Natural killer cell treated with Interleukin-12 subunit alpha and Interleukin-12 subunit beta and Interleukin-15 and Interleukin-18, amount 100 ng/mL, for 72 hours (primary cell): ENCODE data around the gene P3H3. TPM values are rescaled to one million over a fixed set of nuclear protein-coding genes. Genes with fewer than 3 reads are reported as not detected.

Experiments used
- ATAC-seq, 2 donors: fragments of 150-1000 bp; cut with Tn5 transposase in 1 of 2; sonication (Bioruptor Pico), chemical (Tn5 transposase) in 1 of 2; 2 replicates each; pipeline ENCODE4 v1.10.0; 2021
- DNase-seq: peaks from one replicate; pipeline ENCODE4 v3.0.0; 2022; ENCODE audit warnings: low spot score
- H3K27ac Mint-ChIP-seq, 2 donors: 1 replicate in 1 of 2; 2 replicates in 1 of 2; pipeline ENCODE4 v1.8.0; 2022; ENCODE audit warnings: mixed read lengths in 2 of 2, mild to moderate bottlenecking in 1 of 2, moderate library complexity in 1 of 2
- H3K27me3 Mint-ChIP-seq, 2 donors: 1 replicate in 1 of 2; 2 replicates in 1 of 2; pipeline ENCODE4 v1.8.0; 2022; ENCODE audit warnings: mixed read lengths in 2 of 2
- H3K36me3 Mint-ChIP-seq: one replicate; pipeline ENCODE4 v1.8.0; 2022; ENCODE audit warnings: mixed read lengths
- H3K4me1 Mint-ChIP-seq, 2 donors: 1 replicate in 1 of 2; 2 replicates in 1 of 2; pipeline ENCODE4 v1.8.0; 2022; ENCODE audit warnings: low read depth in 2 of 2, mixed read lengths in 2 of 2, mild to moderate bottlenecking in 1 of 2
- H3K4me3 Mint-ChIP-seq: one replicate; pipeline ENCODE4 v1.8.0; 2022; ENCODE audit warnings: mixed read lengths
- H3K9me3 Mint-ChIP-seq: 2 replicates; pipeline ENCODE4 v1.8.0; 2022; ENCODE audit warnings: mixed read lengths
- total RNA-seq, 2 donors: library from RNA; stranded (reverse); gene quantifications; one replicate each; pipeline ENCODE4 v1.2.3, GENCODE V29; 2022

Gene P3H3
- total RNA-seq, 2 donors from 2014 or later, result 1.3 TPM; not detected in 1

GRCh38 chr12:6836851-6837250 lies 8.6 kb downstream of the P3H3 start:
- no peaks in the 10 kb centered on the region for H3K9me3 Mint-ChIP-seq
- H3K27ac Mint-ChIP-seq, result no peak overlapping the region
- no peak for DNase-seq
- ATAC-seq, result no peak
- H3K36me3 Mint-ChIP-seq, result no peaks in the 10 kb centered on the region
- H3K27me3 Mint-ChIP-seq, result peaks cover 2 to 4% of the 10 kb centered on the region in 2 donors
- H3K4me3 Mint-ChIP-seq, result no peak overlapping the region
- peaks cover 3 to 4% of the 10 kb centered on the region in 2 donors for H3K4me1 Mint-ChIP-seq

- peaks cover 3 to 4% of the 10 kb centered on the region in 2 donors for H3K4me1 Mint-ChIP-seq
- H3K27ac Mint-ChIP-seq, result no peak overlapping the region
- H3K36me3 Mint-ChIP-seq, result no peaks in the 10 kb centered on the region
- DNase-seq (no peak), ATAC-seq (no peak)
- H3K4me3 Mint-ChIP-seq, result no peak overlapping the region
- H3K9me3 Mint-ChIP-seq, result no peaks in the 10 kb centered on the region
- H3K27me3 Mint-ChIP-seq, result no peaks in the 10 kb centered on the region
Observed at GRCh38 chr12:6837370-6838060, 9.3 kb downstream of the P3H3 start.

- no peaks in the 10 kb centered on the region for H3K27me3 Mint-ChIP-seq
- no peaks in the 10 kb centered on the region for H3K36me3 Mint-ChIP-seq
- DNase-seq, result no peak
- ATAC-seq, result no peak
- H3K9me3 Mint-ChIP-seq, result no peaks in the 10 kb centered on the region
- peaks cover 3 to 4% of the 10 kb centered on the region in 2 donors for H3K4me1 Mint-ChIP-seq
- no peak overlapping the region for H3K4me3 Mint-ChIP-seq
- H3K27ac Mint-ChIP-seq, result no peak overlapping the region
Observed at GRCh38 chr12:6838854-6839253, 10.6 kb downstream of the P3H3 start.

- Mint-ChIP-seq H3K9me3 (no peaks in the 10 kb centered on the region), H3K36me3 (no peaks in the 10 kb centered on the region), H3K4me3 (no peak overlapping the region), H3K4me1 (peaks cover 3 to 4% of the 10 kb centered on the region in 2 donors), H3K27ac (no peak overlapping the region), H3K27me3 (no peaks in the 10 kb centered on the region)
- no peak for ATAC-seq
- DNase-seq, result no peak
Observed at GRCh38 chr12:6839482-6840201, 11.4 kb downstream of the P3H3 start.

- no peak overlapping the region for H3K27ac Mint-ChIP-seq
- DNase-seq, result no peak
- peaks cover 3 to 4% of the 10 kb centered on the region in 2 donors for H3K4me1 Mint-ChIP-seq
- no peaks in the 10 kb centered on the region for H3K27me3 Mint-ChIP-seq
- no peak for ATAC-seq
- H3K36me3 Mint-ChIP-seq, result no peaks in the 10 kb centered on the region
- no peaks in the 10 kb centered on the region for H3K9me3 Mint-ChIP-seq
- no peak overlapping the region for H3K4me3 Mint-ChIP-seq
Observed at GRCh38 chr12:6840330-6840729, 12.1 kb downstream of the P3H3 start.

- Mint-ChIP-seq H3K9me3 (no peaks in the 10 kb centered on the region), H3K36me3 (no peaks in the 10 kb centered on the region), H3K27ac (no peak within 1 kb of the TSS), H3K4me3 (no peak within 1 kb of the TSS), H3K27me3 (no peaks in the 10 kb centered on the region), H3K4me1 (no peaks in the 10 kb centered on the region)
- no peak for ATAC-seq
- DNase-seq, result no peak
Observed at GRCh38 chr12:6840761-6841515, 12.7 kb downstream of the P3H3 start, which contains the start of gene GNB3. GNB3 (plus strand) TSS chr12:6840925; CDS start chr12:6841288, 363 bp downstream.

- Mint-ChIP-seq H3K4me1 (no peaks in the 10 kb centered on the region), H3K27me3 (no peaks in the 10 kb centered on the region), H3K9me3 (no peaks in the 10 kb centered on the region), H3K36me3 (no peaks in the 10 kb centered on the region), H3K27ac (no peak overlapping the region), H3K4me3 (no peak overlapping the region)
- ATAC-seq (no peak), DNase-seq (no peak)
Observed at GRCh38 chr12:6842075-6842474, 13.9 kb downstream of the P3H3 start.

GRCh38 chr12:6843118-6843902 lies 15.1 kb downstream of the P3H3 start:
- Mint-ChIP-seq H3K4me1 (no peaks in the 10 kb centered on the region), H3K36me3 (no peaks in the 10 kb centered on the region), H3K27ac (no peak overlapping the region), H3K9me3 (no peaks in the 10 kb centered on the region), H3K27me3 (no peaks in the 10 kb centered on the region), H3K4me3 (no peak overlapping the region)
- DNase-seq, result no peak
- peak in 1 of 2 donors; percentile 21 for ATAC-seq

GRCh38 chr12:6845395-6845794 lies 17.2 kb downstream of the P3H3 start:
- ATAC-seq (no peak), DNase-seq (no peak)
- H3K27ac Mint-ChIP-seq, result no peak overlapping the region
- H3K4me1 Mint-ChIP-seq, result peaks cover 4 to 13% of the 10 kb centered on the region in 2 donors
- no peaks in the 10 kb centered on the region for H3K9me3 Mint-ChIP-seq
- no peaks in the 10 kb centered on the region for H3K27me3 Mint-ChIP-seq
- no peak overlapping the region for H3K4me3 Mint-ChIP-seq
- no peaks in the 10 kb centered on the region for H3K36me3 Mint-ChIP-seq

- no peak overlapping the region for H3K27ac Mint-ChIP-seq
- H3K9me3 Mint-ChIP-seq, result no peaks in the 10 kb centered on the region
- no peak overlapping the region for H3K4me3 Mint-ChIP-seq
- H3K36me3 Mint-ChIP-seq, result no peaks in the 10 kb centered on the region
- no peak for ATAC-seq
- DNase-seq, result no peak
- H3K4me1 Mint-ChIP-seq, result peaks cover 8 to 20% of the 10 kb centered on the region in 2 donors
- H3K27me3 Mint-ChIP-seq, result no peaks in the 10 kb centered on the region
Observed at GRCh38 chr12:6846316-6846869, 18.2 kb downstream of the P3H3 start.

- no peak overlapping the region for H3K4me3 Mint-ChIP-seq
- H3K9me3 Mint-ChIP-seq, result no peaks in the 10 kb centered on the region
- no peak overlapping the region for H3K27ac Mint-ChIP-seq
- ATAC-seq (no peak), DNase-seq (no peak)
- no peaks in the 10 kb centered on the region for H3K36me3 Mint-ChIP-seq
- no peaks in the 10 kb centered on the region for H3K27me3 Mint-ChIP-seq
- peaks cover 8 to 27% of the 10 kb centered on the region in 2 donors for H3K4me1 Mint-ChIP-seq
Observed at GRCh38 chr12:6847676-6848075, 19.5 kb downstream of the P3H3 start.

GRCh38 chr12:6849427-6849826 lies 21.2 kb downstream of the P3H3 start:
- Mint-ChIP-seq H3K36me3 (no peaks in the 10 kb centered on the region), H3K4me3 (peak overlapping the region; percentile 94), H3K27ac (peak overlapping the region in 1 of 2 donors; percentile 91), H3K27me3 (no peaks in the 10 kb centered on the region), H3K9me3 (no peaks in the 10 kb centered on the region), H3K4me1 (peaks cover 22 to 43% of the 10 kb centered on the region in 2 donors)
- ATAC-seq (no peak), DNase-seq (no peak)

- peaks cover 22 to 43% of the 10 kb centered on the region in 2 donors for H3K4me1 Mint-ChIP-seq
- no peaks in the 10 kb centered on the region for H3K36me3 Mint-ChIP-seq
- peak overlapping the region in 1 of 2 donors; percentile 91 for H3K27ac Mint-ChIP-seq
- peak overlapping the region; percentile 94 for H3K4me3 Mint-ChIP-seq
- no peaks in the 10 kb centered on the region for H3K27me3 Mint-ChIP-seq
- ATAC-seq, result no peak
- no peaks in the 10 kb centered on the region for H3K9me3 Mint-ChIP-seq
- DNase-seq, result no peak
Observed at GRCh38 chr12:6849976-6850560, 21.9 kb downstream of the P3H3 start.
